ENCODE data around the gene MICALL1.

DNA sequence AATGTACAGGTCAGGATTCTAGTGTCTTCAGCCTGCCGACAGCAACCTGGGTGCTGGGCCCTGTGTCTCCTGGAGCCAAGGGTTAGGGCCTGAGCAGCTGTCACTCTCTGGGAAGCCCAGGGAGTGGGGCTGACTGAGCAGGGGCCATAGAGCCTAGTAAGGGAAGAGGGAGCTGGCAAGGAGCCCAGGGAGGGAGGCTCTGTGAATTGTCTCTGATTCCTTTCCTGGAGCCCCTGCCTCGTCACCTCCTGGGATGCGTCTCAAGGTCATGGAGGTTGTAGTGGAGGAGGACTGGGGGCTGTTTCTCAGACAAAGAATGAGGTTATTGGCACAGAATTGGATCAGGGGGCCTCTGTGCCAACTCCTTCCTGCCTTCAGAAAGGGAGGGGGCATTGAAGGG is 66.4 kb downstream of the MICALL1 start:
- TF ChIP-seq TAF1 (IDR thresholded peaks at IDR 0.05; ENCODE audit: low read depth) (no peak), ZBTB7A (IDR thresholded peaks at IDR 0.05; ENCODE audit: low read depth) (no peak), CREB1 (IDR thresholded peaks at IDR 0.05; ENCODE audit: low read depth) (no peak), EGR1 (IDR thresholded peaks at IDR 0.05) (no peak)
- TF ChIP-seq, protein P1, sequence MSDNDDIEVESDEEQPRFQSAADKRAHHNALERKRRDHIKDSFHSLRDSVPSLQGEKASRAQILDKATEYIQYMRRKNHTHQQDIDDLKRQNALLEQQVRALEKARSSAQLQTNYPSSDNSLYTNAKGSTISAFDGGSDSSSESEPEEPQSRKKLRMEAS (IDR thresholded peaks at IDR 0.05), result no peak
- TF ChIP-seq, protein P2, sequence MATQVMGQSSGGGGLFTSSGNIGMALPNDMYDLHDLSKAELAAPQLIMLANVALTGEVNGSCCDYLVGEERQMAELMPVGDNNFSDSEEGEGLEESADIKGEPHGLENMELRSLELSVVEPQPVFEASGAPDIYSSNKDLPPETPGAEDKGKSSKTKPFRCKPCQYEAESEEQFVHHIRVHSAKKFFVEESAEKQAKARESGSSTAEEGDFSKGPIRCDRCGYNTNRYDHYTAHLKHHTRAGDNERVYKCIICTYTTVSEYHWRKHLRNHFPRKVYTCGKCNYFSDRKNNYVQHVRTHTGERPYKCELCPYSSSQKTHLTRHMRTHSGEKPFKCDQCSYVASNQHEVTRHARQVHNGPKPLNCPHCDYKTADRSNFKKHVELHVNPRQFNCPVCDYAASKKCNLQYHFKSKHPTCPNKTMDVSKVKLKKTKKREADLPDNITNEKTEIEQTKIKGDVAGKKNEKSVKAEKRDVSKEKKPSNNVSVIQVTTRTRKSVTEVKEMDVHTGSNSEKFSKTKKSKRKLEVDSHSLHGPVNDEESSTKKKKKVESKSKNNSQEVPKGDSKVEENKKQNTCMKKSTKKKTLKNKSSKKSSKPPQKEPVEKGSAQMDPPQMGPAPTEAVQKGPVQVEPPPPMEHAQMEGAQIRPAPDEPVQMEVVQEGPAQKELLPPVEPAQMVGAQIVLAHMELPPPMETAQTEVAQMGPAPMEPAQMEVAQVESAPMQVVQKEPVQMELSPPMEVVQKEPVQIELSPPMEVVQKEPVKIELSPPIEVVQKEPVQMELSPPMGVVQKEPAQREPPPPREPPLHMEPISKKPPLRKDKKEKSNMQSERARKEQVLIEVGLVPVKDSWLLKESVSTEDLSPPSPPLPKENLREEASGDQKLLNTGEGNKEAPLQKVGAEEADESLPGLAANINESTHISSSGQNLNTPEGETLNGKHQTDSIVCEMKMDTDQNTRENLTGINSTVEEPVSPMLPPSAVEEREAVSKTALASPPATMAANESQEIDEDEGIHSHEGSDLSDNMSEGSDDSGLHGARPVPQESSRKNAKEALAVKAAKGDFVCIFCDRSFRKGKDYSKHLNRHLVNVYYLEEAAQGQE (IDR thresholded peaks at IDR 0.05; ENCODE audit: low read depth), result no peak
